GM12878 (cell line): ENCODE results near the gene C1orf198.

ENCODE experiments used
- CREM ChIP-seq: IDR thresholded peaks from 2 replicates; pipeline ENCODE4 v1.6.1; 2014; ENCODE audit warnings: antibody characterized with exemption, low read depth
- CTCF ChIP-seq, 3 experiments: IDR thresholded peaks in 2 of 3; conservative IDR thresholded peaks in 1 of 3; 2 replicates each; pipeline ENCODE4 v1.5.1; 2011; ENCODE audit warnings: low read depth in 3 of 3, low read length in 3 of 3, mild to moderate bottlenecking in 3 of 3, control low read depth in 2 of 3, moderate library complexity in 2 of 3, inconsistent platforms in 1 of 3, mixed read lengths in 1 of 3; ENCODE audit not compliant: control insufficient read depth in 2 of 3, insufficient read depth in 1 of 3; ENCODE audit errors: extremely low read depth in 1 of 3

- TF ChIP-seq CTCF (IDR thresholded peaks at IDR 0.05 in 2 of 3, conservative IDR thresholded peaks at IDR 0.05 in 1 of 3; ENCODE audit: control insufficient read depth in 2 of 3, extremely low read depth in 1 of 3, insufficient read depth in 1 of 3, low read depth in 3 of 3, low read length in 3 of 3) (no peak), CREM (no peak)
Observed at GRCh38 chr1:230820568-230820967, 47.8 kb downstream of the C1orf198 start.
